VCaP (cell line): Measurements from ENCODE around the gene MICU1.
"Not testable (repeated sequence)": the region's sequence is repeated elsewhere in the genome, so short reads cannot be mapped to it uniquely, and the experiment has no call there.

Experiments
- H3K27ac ChIP-seq: fragments of 450-650 bp; 2 replicates; pipeline ENCODE4 v1.5.1; 2017
- TF ChIP-seq, protein P1 (sequence below): fragments of 450-650 bp; conservative IDR thresholded peaks from 2 replicates; pipeline ENCODE4 v1.5.1; 2017; ENCODE audit warnings: mild to moderate bottlenecking, moderate library complexity

Gene MICU1

DNA sequence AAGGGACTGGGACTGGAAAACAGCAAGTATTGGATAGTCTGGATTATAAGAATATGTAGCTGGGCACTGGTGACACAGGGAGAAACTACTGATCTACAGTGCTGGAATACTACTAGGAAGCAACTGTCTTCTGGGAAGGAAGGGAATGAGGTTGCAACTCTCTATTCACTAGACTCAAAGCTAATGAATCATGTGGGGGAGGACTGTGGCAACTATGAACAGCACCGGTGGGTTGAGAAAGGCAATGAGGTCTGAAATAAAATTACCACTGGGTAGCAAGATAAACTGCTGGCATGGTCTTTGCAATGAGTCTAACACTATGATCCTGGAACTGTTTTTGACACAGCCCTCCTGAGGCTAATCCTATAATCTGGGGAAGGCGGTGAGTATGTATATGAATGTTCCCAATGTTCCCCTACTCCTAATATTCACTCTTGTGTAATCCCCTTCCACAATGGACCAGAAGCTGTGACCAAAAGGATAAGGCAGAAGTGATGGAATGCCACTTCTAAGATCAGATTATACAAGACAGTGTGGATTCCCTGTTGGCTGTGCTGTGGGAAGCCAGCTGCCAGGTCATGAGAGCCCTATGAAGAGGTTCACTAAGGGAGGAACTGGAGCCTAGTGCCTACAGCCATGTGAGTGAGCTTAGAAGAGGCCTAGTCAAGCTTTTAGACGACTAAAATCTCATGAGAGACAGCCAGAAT, 169.8 kb downstream of the MICU1 start:
- no peak overlapping the region for H3K27ac ChIP-seq
- TF ChIP-seq, protein P1, sequence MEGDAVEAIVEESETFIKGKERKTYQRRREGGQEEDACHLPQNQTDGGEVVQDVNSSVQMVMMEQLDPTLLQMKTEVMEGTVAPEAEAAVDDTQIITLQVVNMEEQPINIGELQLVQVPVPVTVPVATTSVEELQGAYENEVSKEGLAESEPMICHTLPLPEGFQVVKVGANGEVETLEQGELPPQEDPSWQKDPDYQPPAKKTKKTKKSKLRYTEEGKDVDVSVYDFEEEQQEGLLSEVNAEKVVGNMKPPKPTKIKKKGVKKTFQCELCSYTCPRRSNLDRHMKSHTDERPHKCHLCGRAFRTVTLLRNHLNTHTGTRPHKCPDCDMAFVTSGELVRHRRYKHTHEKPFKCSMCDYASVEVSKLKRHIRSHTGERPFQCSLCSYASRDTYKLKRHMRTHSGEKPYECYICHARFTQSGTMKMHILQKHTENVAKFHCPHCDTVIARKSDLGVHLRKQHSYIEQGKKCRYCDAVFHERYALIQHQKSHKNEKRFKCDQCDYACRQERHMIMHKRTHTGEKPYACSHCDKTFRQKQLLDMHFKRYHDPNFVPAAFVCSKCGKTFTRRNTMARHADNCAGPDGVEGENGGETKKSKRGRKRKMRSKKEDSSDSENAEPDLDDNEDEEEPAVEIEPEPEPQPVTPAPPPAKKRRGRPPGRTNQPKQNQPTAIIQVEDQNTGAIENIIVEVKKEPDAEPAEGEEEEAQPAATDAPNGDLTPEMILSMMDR = no peak

DNA sequence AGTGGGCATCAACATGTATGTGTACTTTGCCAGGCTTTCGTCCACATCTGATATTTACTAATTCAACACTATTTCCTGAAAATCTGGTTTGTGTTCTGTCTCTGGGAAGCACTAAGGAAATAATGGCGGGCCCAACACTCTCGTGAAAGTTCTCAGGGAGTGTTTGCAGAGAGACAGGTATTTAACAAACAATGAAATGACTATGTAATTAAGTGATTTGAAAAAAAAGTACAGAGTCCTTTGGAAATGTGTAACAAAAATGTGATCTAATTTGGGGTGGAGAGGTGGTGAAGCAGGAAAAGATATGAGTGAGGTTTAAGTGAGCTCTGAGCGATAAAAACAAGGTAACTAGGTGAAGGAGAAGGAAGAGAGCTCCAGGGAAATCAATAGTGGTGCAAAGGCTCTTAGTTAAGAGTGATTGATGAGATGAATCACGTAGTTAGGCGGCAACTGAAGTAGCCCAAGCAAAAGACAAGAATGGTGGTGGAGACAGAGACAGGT, 175.9 kb downstream of the MICU1 start:
- peak overlapping the region; percentile 97 for H3K27ac ChIP-seq
- TF ChIP-seq, protein P1 = no peak

DNA sequence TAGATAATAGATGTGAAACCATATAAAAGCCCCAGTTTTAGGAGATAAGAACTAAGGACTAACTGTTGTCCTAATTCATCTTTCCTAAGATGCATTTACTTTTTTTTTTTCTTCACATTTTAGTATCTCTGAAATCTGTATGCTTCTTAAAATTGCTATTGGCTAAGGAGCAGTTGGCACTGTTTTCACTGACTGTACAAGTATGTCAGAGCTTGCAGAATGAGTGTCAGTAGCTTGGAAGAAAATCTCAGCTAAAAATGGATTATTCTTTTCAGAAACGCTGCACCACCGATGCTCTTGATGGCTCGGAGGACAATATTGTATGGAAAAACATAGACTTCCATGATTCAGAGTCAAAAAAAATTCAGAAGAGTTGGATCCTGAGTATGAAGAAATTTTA, 180.0 kb downstream of the MICU1 start:
- TF ChIP-seq, protein P1 = no peak
- H3K27ac ChIP-seq = no peak overlapping the region

DNA sequence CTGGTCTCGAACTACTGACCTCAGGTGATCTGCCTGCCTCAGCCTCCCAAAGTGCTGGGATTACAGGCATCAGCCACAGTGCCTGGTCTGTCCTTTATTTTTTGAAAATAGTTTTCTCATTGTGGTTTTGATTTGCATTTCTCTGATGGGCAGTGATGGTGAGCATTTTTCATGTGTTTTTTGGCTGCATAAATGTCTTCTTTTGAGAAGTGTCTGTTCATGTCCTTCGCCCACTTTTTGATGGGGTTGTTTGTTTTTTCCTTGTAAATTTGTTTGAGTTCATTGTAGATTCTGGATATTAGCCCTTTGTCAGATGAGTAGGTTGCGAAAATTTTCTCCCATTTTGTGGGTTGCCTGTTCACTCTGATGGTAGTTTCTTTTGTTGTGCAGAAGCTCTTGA, 182.9 kb downstream of the MICU1 start:
- H3K27ac ChIP-seq = not testable (repeated sequence)

DNA sequence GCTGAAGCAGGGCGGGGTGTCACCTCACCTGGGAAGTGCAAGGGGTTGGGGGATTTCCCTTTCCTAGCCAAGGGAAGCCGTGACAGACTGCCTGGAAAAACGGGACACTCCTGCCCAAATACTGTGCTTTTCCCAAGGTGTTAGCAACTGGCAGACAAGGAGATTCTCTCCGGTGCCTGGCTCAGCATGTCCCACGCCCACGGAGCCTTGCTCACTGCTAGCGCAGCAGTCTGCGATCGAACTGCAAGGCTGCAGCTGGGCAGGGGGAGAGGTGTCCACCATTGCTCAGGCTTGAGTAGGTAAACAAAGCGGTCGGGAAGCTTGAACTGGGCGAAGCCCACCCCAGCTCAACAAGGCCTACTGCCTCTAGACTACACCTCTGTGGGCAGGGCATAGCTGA, 190.3 kb downstream of the MICU1 start:
- H3K27ac ChIP-seq = peak overlapping the region; percentile 30

DNA sequence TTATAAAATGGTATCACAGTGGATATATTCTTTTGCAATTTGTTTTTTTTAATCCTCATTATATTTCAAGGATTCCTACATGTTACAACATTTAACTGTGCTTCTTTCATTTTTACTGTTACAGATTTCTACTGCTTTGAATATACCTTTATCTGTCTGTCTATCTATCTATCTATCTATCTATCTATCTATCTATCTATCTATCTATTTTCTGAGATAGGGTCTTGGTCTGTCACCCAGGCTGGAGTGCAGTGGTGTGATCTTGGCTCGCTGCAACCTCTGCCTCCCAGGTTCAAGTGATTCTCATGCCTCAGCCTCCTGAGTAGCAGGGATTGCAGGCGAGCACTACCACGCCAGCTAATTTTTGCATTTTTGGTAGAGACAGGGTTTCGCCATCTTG, 194.9 kb downstream of the MICU1 start:
- H3K27ac ChIP-seq = not testable (repeated sequence)

More for the DNA sequence above, 190.3 kb downstream of the MICU1 start:
- TF ChIP-seq, protein P1 = no peak

DNA sequence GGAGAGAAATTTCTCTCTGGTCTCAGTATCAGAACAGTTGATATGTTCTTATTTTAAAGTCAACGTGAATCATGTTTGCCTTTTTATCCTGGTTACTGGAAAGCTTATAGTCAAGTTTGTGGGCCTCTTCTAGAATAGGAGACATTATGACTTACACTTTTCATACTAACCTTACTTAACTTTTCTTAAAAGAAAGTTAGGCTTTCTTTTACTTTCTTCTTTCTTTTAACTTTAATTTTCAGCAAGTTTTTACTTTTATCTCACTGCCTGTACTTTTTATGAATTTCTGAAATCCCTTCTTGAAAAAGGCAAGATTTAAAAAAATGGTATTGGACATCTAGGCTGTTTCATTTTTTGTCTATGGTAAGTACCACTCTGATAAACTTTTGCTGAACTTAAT, 195.9 kb downstream of the MICU1 start:
- H3K27ac ChIP-seq = no peak overlapping the region
- TF ChIP-seq, protein P1 = no peak

DNA sequence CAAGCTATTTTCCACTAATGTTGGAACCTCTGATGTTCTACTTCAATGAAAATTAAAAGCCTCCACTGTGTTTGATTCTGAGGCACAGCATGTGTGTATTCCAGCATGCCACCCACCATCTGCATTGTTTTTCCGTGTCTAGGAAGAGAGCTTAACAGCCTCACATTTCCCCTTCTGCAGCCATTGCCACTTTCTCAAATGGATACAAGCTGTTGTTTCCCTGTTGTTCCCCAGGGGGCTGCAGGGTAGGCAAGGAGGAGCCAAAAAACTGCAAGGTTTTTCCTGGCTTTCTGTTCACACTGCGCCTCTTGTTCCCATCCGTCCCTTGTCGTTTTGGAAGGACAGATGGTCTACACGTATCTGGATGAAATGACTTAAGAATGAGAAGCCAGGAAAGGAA, 198.9 kb downstream of the MICU1 start:
- TF ChIP-seq, protein P1 = no peak
- H3K27ac ChIP-seq = no peak overlapping the region
